Stomach (tissue), 4 donors: ENCODE results near the gene ASCC2.

Experiments used
- CTCF ChIP-seq, 7 experiments: fragments of 450-650 bp in 4 of 7; fragments of 200-600 bp in 3 of 7; sonication (generic) in 3 of 7; IDR thresholded peaks; one replicate each; pipeline ENCODE4 v1.5.1; 2016 to 2019; ENCODE audit warnings: antibody characterized with exemption in 7 of 7, control low read depth in 2 of 7, mild to moderate bottlenecking in 1 of 7
- EP300 ChIP-seq: sonication (generic); formaldehyde crosslinking; IDR thresholded peaks from one replicate; pipeline ENCODE4 v1.6.1; 2017; ENCODE audit warnings: antibody characterized with exemption
- POLR2A ChIP-seq, 4 donors: fragments of 450-650 bp; IDR thresholded peaks; one replicate each; pipeline ENCODE4 v1.6.1; 2016; ENCODE audit warnings: antibody characterized with exemption in 4 of 4, control low read depth in 2 of 4, mild to moderate bottlenecking in 1 of 4, moderate library complexity in 1 of 4
- POLR2AphosphoS5 ChIP-seq, 3 donors: sonication (generic); formaldehyde crosslinking; IDR thresholded peaks; one replicate each; pipeline ENCODE4 v1.6.1; 2016; ENCODE audit warnings: antibody characterized with exemption in 3 of 3

- TF ChIP-seq CTCF (IDR thresholded peaks at IDR 0.05) (no peak), POLR2AphosphoS5 (IDR thresholded peaks at IDR 0.05) (peak in 1 of 3 donors; percentile 30), POLR2A (IDR thresholded peaks at IDR 0.05) (no peak), EP300 (no peak)
These were observed 24.9 kb downstream of the ASCC2 start for GRCh38 chr22:29813126-29813525.
